GM19452 (cell line): Measurements from ENCODE around the gene GABRP.
"Not testable (repeated sequence)": the region's sequence is repeated elsewhere in the genome, so short reads cannot be mapped to it uniquely, and the experiment has no call there.

Experiments used
- ATAC-seq: cut with Tn5 transposase; IDR thresholded peaks from one replicate; pipeline ENCODE4 v1.9.1; 2021; ENCODE audit not compliant: unreplicated experiment

The GABRP gene

GRCh38 chr5:170754508-170754907 is 29.0 kb upstream of the GABRP start:
- not testable (repeated sequence) for ATAC-seq

GRCh38 chr5:170755679-170756456 is 27.7 kb upstream of the GABRP start:
- no peak for ATAC-seq

DNA sequence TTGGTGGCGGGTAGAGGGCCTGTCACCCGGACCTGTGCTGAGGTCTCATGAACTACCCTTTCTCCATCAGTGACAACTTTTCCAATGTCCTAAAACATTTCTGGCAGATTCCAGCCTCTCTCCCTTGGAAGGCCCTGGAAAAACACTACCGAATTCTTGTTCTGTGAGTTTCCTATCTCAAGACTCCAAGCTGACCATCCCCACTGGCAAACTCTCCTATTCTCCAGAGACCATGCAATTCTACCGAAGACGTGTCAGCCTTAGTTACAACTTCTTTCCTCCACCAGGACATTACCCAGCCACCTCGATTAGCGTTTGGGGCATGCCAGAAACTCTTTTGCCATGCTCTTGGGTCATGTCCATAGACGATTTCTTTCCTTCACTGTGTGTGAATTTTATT is 26.8 kb upstream of the GABRP start:
- no peak for ATAC-seq

DNA sequence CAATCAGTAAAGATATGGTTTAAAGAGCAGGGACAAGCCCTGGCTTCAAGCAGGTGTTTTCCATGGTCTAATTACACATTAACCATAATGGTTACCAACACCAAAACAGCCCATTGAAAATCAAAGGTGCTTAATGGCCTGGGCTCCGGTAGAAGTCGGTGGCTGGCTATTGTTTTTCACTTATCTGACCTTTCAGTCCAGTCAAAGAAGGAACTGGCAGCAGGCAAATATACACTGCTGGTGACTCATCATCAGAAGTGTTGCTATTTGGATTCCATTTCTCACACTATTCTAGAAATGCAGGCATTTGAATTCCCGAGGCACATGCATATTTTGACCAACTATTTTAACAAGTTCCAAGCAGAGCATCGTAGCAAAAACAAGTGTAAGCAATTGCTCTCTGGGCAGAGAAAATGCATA is 26.3 kb upstream of the GABRP start:
- peak; percentile 87 for ATAC-seq

- ATAC-seq, result no peak
These were observed 25.9 kb upstream of the GABRP start for GRCh38 chr5:170757669-170758068.

DNA sequence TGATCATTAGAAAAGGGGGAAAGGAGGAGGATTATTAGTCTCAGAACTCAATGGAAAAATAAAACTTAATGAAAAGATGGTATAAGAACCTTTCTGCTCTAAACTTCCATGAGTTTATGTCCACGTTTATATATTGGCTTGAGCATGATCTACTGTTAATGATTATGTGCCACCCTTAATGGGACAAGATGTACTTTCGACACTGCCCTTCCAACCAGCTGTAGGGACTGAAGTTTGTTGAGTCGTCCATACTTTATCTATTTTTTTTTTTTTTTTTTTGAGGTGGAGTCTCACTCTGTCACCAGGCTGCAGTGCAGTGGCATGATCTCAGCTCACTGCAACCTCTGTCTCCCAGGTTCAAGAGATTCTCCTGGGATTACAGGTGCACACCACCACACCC is 25.0 kb upstream of the GABRP start:
- ATAC-seq, result no peak

GRCh38 chr5:170760113-170760512 is 23.4 kb upstream of the GABRP start:
- no peak for ATAC-seq

GRCh38 chr5:170761048-170761707 is 22.3 kb upstream of the GABRP start:
- no peak for ATAC-seq

GRCh38 chr5:170761708-170762066 is 21.8 kb upstream of the GABRP start:
- no peak for ATAC-seq

DNA sequence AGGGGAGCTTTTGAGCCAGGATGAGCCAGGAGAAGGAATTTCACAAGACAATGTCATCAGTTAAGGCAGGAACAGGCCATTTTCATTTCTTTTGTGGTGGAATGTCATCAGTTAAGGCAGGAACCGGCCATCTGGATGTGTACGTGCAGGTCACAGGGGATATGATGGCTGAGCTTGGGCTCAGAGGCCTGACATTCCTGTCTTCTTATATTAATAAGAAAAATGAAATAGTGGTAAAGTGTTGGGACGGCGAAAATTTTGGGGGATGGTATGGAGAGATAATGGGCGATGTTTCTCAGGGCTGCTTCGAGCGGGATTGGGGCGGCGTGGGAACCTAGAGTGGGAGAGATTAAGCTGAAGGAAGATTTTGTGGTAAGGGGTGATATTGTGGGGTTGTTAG is 21.2 kb upstream of the GABRP start:
- not testable (repeated sequence) for ATAC-seq

GRCh38 chr5:170765868-170766267 is 17.7 kb upstream of the GABRP start:
- not testable (repeated sequence) for ATAC-seq

- no peak for ATAC-seq
These were observed 14.3 kb upstream of the GABRP start for GRCh38 chr5:170769246-170769645.

DNA sequence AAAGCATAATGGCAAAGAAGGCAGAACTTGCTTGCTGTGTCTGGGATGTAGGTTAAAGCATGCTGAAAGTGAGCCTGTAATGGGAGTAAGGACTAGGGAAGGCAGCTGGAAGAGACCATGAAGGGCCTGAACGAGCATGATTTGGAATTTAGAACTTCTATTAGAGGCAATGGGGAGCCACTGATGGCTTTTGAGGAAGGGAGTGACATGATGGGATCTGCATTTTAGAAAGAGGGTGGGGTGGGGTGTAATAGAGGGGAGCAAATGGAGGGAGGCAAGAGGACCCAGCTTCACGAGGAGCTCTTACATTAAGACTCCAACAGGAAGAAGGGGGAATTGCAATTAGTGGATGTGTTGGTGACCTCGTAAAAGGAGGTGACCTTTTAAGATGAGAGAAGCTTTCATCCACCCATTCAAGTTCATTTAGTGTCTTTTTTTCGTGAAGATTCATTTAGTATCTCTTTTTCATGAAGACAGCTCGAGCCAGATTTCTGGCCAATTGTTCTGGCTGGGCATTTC is 13.6 kb upstream of the GABRP start:
- no peak for ATAC-seq

DNA sequence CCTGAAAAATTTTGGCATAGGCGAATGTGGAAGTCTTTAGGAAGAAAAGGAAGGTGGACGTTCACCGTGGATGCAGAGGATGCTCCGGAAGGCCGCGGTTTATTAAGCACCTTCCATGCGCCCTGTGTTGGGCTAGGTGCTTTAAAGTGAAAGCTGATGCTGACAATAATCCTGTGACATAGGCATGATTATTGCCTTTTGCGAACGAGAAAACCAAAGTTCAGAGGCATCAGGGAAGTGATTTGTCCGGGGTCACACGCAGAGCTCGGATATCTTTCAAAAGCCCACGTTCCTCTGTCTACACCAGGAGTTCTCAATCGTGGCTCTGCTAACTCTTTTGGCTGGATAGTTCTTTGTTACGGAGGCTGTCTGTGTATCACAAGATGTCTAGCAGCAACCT is 12.0 kb upstream of the GABRP start:
- ATAC-seq, result no peak

- no peak for ATAC-seq
These were observed 10.2 kb upstream of the GABRP start for GRCh38 chr5:170773024-170773985.

- no peak for ATAC-seq
These were observed 8.7 kb upstream of the GABRP start for GRCh38 chr5:170774831-170775230.

GRCh38 chr5:170781946-170782345 is 1.6 kb upstream of the GABRP start:
- ATAC-seq, result no peak

- ATAC-seq, result no peak
These were observed 1.1 kb upstream of the GABRP start for GRCh38 chr5:170782438-170782837.

- no peak for ATAC-seq
These were observed 1.9 kb downstream of the GABRP start for GRCh38 chr5:170785416-170785815.

DNA sequence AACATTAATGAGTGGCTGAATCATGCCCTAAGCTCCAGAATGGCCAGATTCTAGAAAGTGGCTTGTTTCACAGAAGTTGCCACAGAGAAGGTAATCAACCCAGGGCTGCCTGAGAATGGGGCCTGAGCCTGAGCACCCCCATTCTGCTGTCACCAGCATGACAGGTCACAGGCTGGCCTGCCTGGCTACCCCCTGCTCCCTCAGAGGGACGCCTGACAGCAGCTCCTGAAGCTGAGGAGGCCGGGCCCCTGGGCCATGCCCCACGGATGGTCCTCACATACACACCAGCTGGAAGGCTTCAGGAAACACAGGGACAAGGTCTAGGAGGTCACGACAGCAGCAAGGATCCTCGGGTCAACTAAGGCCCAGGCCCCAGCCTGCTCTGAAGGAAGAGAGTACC is 3.7 kb downstream of the GABRP start:
- ATAC-seq, result no peak

DNA sequence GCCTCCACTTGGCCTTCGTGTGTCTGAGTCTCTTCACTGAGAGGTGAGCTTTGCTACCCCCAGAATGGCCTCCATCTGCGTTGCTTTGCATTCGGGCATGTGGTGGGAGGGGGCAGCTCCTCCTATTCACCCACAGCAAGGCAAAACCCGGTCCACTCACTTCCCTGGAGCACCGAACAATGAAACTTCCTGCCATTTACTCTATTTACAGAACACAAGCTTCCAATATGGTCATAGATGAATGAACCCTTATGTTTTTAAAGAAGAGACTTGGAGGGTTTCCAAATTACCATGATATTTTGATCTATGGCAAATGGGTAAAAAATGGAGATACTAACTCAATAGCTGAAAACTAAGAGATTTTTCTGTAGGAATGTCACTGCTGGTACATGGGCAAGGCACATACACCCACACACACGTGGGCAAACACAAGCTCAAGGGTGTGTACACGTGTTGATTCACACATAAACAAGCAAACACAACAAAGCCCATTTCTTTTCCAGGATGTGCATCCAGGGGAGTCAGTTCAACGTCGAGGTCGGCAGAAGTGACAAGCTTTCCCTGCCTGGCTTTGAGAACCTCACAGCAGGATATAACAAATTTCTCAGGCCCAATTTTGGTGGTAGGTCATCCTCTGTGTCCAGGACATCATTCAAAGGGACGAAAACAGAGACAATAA is 5.2 kb downstream of the GABRP start:
- no peak for ATAC-seq
